Measurements from ENCODE around the gene PRKAG1.
A peak's percentile ranks its signal among the peaks of the same experiment; 100 is the strongest.

PRKAG1 gene

DNA sequence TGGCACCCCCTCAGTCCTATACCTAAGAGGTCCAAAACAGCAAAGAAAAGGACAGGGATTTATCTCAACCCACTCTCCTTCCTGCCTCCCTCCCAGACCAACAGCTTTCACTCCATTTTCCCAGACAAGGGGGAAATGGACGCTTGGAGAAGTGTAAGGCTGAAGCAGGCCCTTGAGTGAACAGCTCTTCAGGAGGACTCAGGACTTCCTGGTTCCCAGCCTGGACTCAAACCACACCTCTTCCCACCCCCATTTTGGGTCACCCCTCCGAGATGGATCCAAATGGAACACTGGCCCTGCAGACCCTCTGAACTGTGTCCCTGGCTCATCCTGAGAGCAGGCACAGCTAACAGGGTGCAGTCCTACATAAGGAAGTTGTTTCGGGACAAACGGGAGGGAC lies 39.3 kb upstream of the PRKAG1 start:
- Histone ChIP-seq H3K27ac (ENCODE audit: poor library complexity, severe bottlenecking) (no peak overlapping the region), H3K9me3 (ENCODE audit: severe bottlenecking) (no peaks in the 10 kb centered on the region), H3K4me1 (ENCODE audit: insufficient read depth, poor library complexity, severe bottlenecking) (peaks cover 11% of the 10 kb centered on the region), H3K36me3 (ENCODE audit: low read depth) (peaks cover 42% of the 10 kb centered on the region), H3K4me3 (ENCODE audit: severe bottlenecking) (peak overlapping the region; percentile 77), H3K27me3 (ENCODE audit: insufficient read depth, poor library complexity, severe bottlenecking) (no peaks in the 10 kb centered on the region)
- ATAC-seq (ENCODE audit: low read depth) (no peak), DNase-seq (ENCODE audit: low spot score) (no peak)
- TF ChIP-seq, protein P1, sequence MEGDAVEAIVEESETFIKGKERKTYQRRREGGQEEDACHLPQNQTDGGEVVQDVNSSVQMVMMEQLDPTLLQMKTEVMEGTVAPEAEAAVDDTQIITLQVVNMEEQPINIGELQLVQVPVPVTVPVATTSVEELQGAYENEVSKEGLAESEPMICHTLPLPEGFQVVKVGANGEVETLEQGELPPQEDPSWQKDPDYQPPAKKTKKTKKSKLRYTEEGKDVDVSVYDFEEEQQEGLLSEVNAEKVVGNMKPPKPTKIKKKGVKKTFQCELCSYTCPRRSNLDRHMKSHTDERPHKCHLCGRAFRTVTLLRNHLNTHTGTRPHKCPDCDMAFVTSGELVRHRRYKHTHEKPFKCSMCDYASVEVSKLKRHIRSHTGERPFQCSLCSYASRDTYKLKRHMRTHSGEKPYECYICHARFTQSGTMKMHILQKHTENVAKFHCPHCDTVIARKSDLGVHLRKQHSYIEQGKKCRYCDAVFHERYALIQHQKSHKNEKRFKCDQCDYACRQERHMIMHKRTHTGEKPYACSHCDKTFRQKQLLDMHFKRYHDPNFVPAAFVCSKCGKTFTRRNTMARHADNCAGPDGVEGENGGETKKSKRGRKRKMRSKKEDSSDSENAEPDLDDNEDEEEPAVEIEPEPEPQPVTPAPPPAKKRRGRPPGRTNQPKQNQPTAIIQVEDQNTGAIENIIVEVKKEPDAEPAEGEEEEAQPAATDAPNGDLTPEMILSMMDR (IDR thresholded peaks at IDR 0.05; ENCODE audit: poor library complexity, severe bottlenecking): no peak

DNA sequence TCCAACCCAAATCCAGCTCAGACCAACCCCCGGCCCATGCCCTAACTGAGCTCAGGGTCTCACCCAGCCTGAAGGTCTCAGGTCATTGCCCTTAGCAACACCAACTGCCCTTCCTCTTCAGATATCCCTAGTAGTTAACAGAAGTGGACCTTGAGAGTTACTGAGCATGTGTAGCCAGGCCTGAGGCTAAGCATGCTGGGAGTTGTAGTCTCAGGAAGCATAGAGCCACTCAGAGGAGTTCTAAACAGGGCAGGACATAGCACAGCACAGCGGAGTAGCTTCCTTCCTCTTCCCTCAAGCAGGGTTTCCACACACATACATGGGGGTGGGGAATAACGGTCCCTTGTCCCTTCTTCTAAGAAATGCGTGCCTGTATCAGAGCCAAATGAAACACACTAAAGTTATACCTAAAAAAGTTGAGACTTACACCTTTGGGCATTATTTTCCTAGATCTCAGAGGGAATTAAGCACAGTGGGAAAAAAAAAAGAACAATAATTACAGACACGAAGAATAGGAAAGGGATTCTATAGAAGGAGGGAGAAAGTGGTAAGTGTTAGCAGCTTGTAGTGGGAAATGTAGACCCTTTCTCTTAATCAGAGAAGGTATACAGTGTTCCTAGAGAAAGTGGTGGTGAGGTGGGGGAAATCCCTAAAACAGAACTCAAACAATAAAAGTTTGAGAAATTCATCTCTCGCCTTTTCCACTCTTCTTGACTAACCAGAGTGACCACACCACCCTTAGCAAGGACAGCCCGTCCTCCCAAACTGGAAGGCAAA lies 37.6 kb upstream of the PRKAG1 start:
- TF ChIP-seq, protein P1 (IDR thresholded peaks at IDR 0.05; ENCODE audit: poor library complexity, severe bottlenecking): no peak
- DNase-seq (ENCODE audit: low spot score): no peak
- Histone ChIP-seq H3K4me1 (ENCODE audit: insufficient read depth, poor library complexity, severe bottlenecking) (peaks cover 8% of the 10 kb centered on the region), H3K9me3 (ENCODE audit: severe bottlenecking) (no peaks in the 10 kb centered on the region), H3K36me3 (ENCODE audit: low read depth) (peaks cover 54% of the 10 kb centered on the region), H3K27ac (ENCODE audit: poor library complexity, severe bottlenecking) (no peak overlapping the region), H3K4me3 (ENCODE audit: severe bottlenecking) (no peak overlapping the region), H3K27me3 (ENCODE audit: insufficient read depth, poor library complexity, severe bottlenecking) (no peaks in the 10 kb centered on the region)
- ATAC-seq (ENCODE audit: low read depth): peak; percentile 64

DNA sequence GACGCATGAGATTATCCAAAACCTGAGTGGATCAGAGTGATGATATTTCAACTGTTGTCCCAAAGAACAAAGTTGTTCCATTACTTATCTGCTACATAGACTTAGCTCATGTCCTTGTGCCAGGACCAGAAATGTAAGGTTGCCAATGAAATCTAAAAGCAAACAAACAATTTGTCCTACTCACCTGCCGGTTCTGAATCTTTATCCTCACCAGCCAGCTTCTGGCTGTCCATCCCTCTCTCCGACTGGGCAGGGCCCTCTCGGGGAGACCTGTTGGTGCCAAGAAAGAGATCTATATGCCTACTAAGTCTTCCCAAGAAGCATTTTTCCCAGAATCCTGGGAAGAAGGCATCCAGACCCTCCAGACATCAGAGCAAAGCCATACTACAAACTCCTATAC lies 36.5 kb upstream of the PRKAG1 start:
- H3K9me3 ChIP-seq (ENCODE audit: severe bottlenecking): no peaks in the 10 kb centered on the region
- DNase-seq (ENCODE audit: low spot score) (no peak), ATAC-seq (ENCODE audit: low read depth) (no peak)
- peaks cover 8% of the 10 kb centered on the region for H3K4me1 ChIP-seq (ENCODE audit: insufficient read depth, poor library complexity, severe bottlenecking)
- no peak overlapping the region for H3K4me3 ChIP-seq (ENCODE audit: severe bottlenecking)
- peaks cover 64% of the 10 kb centered on the region for H3K36me3 ChIP-seq (ENCODE audit: low read depth)
- no peaks in the 10 kb centered on the region for H3K27me3 ChIP-seq (ENCODE audit: insufficient read depth, poor library complexity, severe bottlenecking)
- no peak overlapping the region for H3K27ac ChIP-seq (ENCODE audit: poor library complexity, severe bottlenecking)
- TF ChIP-seq, protein P1 (IDR thresholded peaks at IDR 0.05; ENCODE audit: poor library complexity, severe bottlenecking): no peak

DNA sequence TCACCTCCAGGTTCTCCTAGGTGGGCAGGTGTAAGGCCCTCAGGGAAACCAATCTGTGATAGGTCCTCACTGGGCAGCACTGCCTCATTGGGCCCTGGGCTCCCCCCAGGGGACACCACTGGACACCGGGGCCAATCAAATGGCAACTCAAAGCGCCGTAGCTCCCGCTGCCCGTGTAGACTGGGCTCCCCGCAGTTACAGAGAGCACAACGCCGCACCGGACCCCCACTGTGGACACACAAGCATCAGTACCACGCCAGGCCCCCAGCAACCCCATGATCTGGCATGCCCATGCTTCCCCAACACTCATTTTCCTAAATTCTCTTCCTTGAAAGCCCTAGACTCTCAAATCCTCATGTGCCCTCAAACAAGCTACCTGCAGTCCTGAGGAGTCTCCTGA lies 35.9 kb upstream of the PRKAG1 start:
- Histone ChIP-seq H3K4me3 (ENCODE audit: severe bottlenecking) (no peak overlapping the region), H3K27me3 (ENCODE audit: insufficient read depth, poor library complexity, severe bottlenecking) (no peaks in the 10 kb centered on the region), H3K4me1 (ENCODE audit: insufficient read depth, poor library complexity, severe bottlenecking) (peaks cover 8% of the 10 kb centered on the region), H3K9me3 (ENCODE audit: severe bottlenecking) (no peaks in the 10 kb centered on the region), H3K27ac (ENCODE audit: poor library complexity, severe bottlenecking) (no peak overlapping the region), H3K36me3 (ENCODE audit: low read depth) (peaks cover 70% of the 10 kb centered on the region)
- DNase-seq (ENCODE audit: low spot score): no peak
- TF ChIP-seq, protein P1 (IDR thresholded peaks at IDR 0.05; ENCODE audit: poor library complexity, severe bottlenecking): no peak
- no peak for ATAC-seq (ENCODE audit: low read depth)

DNA sequence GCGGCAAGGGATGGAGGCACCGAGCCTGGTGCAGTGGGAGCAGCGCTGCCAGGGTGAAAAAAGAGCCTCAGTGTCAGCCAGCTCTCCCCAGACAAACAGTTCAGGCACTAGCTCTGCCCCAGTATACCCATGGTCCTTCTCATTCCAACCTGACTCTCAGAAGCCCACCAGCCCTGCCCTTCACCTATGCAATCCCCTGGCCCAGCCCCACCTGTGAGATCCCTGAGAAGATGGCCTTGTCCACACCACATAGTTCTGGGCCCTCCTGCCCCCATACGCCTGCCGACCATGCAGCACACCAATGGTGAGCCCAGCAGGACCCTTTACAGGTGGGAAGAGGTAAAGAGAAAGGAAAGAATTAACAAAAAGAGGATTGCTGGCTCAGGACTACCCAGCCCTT lies 35.5 kb upstream of the PRKAG1 start:
- TF ChIP-seq, protein P1 (IDR thresholded peaks at IDR 0.05; ENCODE audit: poor library complexity, severe bottlenecking): no peak
- H3K36me3 ChIP-seq (ENCODE audit: low read depth): peaks cover 74% of the 10 kb centered on the region
- no peak overlapping the region for H3K4me3 ChIP-seq (ENCODE audit: severe bottlenecking)
- H3K27ac ChIP-seq (ENCODE audit: poor library complexity, severe bottlenecking): no peak overlapping the region
- H3K9me3 ChIP-seq (ENCODE audit: severe bottlenecking): no peaks in the 10 kb centered on the region
- DNase-seq (ENCODE audit: low spot score) (no peak), ATAC-seq (ENCODE audit: low read depth) (no peak)
- H3K27me3 ChIP-seq (ENCODE audit: insufficient read depth, poor library complexity, severe bottlenecking): no peaks in the 10 kb centered on the region
- H3K4me1 ChIP-seq (ENCODE audit: insufficient read depth, poor library complexity, severe bottlenecking): peaks cover 8% of the 10 kb centered on the region
